Measurements from ENCODE around the gene EGFR.
A peak's percentile ranks its signal among the peaks of the same experiment; 100 is the strongest.

The EGFR gene

DNA sequence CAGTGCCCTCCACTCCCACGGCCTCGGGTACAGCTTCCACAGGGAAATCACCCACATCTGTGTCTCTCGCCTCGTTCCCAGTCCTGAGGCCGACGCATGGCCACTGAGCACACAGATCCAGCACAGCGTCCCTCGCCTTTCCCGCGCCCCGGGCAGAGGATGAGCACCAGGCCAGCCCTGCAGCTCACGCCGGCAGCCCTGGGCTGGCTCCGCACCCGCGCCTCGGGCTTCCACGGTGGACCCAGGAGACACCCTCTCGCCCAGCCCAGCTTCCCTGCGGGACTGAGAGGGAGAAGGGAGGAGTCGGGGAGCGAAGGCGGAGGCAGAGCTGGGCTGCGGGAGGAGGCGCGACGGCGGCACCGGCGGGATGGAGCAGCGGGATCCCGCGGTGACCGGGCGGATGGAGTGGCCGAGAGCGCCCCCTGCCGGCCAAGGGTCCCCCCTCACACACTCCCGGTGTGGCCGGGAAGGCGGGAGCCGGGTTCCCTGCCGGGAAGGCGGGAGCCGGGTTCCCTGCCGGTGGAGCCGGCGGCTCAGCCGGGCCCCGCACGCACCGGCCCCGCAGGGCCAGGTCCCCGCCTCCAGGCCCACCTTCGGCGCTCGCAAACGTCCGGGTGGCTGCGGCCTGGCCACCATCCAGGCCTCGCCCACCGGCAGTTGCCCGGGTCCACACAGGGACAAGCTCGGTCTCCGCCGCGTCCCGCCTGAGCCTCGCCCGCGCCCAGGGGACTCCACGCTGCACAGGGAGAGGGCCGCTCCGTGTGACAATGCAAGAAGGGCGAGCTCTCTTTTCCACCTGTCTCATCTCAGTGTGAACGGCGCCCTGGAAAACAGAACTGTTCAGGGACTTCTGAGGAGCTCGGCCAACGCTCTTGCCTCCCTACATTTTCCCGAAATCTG lies 236.0 kb downstream of the EGFR start:
- peak; percentile 41 for DNase-seq (ENCODE audit: low read depth)
- TF ChIP-seq, protein P1, sequence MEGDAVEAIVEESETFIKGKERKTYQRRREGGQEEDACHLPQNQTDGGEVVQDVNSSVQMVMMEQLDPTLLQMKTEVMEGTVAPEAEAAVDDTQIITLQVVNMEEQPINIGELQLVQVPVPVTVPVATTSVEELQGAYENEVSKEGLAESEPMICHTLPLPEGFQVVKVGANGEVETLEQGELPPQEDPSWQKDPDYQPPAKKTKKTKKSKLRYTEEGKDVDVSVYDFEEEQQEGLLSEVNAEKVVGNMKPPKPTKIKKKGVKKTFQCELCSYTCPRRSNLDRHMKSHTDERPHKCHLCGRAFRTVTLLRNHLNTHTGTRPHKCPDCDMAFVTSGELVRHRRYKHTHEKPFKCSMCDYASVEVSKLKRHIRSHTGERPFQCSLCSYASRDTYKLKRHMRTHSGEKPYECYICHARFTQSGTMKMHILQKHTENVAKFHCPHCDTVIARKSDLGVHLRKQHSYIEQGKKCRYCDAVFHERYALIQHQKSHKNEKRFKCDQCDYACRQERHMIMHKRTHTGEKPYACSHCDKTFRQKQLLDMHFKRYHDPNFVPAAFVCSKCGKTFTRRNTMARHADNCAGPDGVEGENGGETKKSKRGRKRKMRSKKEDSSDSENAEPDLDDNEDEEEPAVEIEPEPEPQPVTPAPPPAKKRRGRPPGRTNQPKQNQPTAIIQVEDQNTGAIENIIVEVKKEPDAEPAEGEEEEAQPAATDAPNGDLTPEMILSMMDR (IDR thresholded peaks at IDR 0.05; ENCODE audit: low read depth, low read length), result peak; percentile 45
- TF ChIP-seq, protein P2, sequence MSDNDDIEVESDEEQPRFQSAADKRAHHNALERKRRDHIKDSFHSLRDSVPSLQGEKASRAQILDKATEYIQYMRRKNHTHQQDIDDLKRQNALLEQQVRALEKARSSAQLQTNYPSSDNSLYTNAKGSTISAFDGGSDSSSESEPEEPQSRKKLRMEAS (IDR thresholded peaks at IDR 0.05; ENCODE audit: low read depth, low read length), result no peak
- no peak overlapping the region for H3K4me3 ChIP-seq (ENCODE audit: low read depth, low read length)

DNA sequence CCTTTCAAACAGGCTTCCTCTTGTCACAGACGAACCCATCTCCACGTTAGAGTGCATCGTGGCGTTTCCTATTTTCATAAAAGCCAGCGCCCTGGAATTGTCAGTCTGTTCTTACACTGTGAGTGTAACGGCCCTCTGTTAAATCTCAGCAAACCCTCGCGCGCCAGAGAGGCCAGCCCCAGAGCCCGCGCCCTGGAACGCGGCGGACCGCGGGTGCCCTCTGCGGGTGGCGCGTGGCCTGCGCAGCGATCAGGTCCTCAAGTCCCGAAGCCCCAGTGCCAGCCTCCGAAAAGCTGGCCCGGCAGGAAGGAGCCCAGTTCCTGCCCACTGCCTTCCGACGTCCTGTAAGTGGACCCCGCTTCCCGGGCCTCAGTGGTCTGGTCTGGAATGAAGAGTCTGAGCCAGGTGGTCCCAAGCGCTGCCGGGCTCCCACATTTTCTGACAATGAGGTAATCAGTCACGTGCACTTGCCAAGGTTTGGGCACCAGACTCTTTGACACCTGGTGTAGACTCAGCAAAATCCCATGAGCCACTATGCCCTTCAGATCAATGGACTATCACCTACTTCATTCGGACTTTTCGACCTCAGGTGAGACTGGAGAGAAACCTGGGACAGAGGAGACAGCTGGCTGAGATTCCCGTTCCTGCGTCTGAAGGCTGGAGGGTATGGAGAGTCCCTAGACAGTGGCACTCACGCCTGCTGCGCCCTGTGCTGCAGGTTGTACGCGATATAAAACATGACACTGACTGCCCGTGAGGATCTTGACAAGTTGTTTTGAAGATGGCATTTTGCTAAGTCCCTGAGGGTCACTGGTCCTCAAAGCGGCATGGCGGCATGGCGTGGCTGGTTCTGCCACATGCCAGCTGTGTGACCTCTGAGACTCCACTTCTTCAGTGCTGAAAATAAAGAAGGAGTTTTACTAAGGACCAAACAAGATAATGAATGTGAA lies 237.0 kb downstream of the EGFR start:
- no peak overlapping the region for H3K4me3 ChIP-seq (ENCODE audit: low read depth, low read length)
- peak; percentile 78 for DNase-seq (ENCODE audit: low read depth)
- TF ChIP-seq POLR2A (IDR thresholded peaks at IDR 0.05; ENCODE audit: extremely low read depth, insufficient read length) (no peak), MYC (IDR thresholded peaks at IDR 0.05; ENCODE audit: low read depth, low read length) (no peak)
- TF ChIP-seq, protein P2 (IDR thresholded peaks at IDR 0.05; ENCODE audit: low read depth, low read length), result peak; percentile 38
- TF ChIP-seq, protein P1 (IDR thresholded peaks at IDR 0.05; ENCODE audit: low read depth, low read length), result peak; percentile 91

DNA sequence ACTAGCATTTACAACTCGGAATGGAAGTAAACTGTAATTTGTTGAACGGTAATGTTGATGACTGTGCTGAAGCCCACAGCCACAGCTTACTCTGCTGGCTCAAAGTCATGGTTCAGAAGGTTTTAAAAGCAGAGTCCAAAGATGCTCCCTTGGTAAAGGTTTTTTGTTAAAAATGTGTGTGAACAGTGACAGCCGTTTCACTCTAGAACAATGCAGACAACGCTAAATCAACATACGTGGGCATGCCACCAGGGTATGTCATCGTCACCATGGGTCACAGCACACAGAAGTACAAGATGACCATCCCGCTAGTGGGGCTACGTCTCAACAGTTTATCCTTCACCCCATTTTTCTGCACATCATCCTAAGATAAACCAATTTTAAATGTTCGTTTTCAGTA lies 239.8 kb downstream of the EGFR start:
- no peak for DNase-seq (ENCODE audit: low read depth)
- no peak overlapping the region for H3K4me3 ChIP-seq (ENCODE audit: low read depth, low read length)
- TF ChIP-seq POLR2A (IDR thresholded peaks at IDR 0.05; ENCODE audit: extremely low read depth, insufficient read length) (no peak), MYC (IDR thresholded peaks at IDR 0.05; ENCODE audit: low read depth, low read length) (no peak)
- TF ChIP-seq, protein P2 (IDR thresholded peaks at IDR 0.05; ENCODE audit: low read depth, low read length), result no peak
- TF ChIP-seq, protein P1 (IDR thresholded peaks at IDR 0.05; ENCODE audit: low read depth, low read length), result no peak

DNA sequence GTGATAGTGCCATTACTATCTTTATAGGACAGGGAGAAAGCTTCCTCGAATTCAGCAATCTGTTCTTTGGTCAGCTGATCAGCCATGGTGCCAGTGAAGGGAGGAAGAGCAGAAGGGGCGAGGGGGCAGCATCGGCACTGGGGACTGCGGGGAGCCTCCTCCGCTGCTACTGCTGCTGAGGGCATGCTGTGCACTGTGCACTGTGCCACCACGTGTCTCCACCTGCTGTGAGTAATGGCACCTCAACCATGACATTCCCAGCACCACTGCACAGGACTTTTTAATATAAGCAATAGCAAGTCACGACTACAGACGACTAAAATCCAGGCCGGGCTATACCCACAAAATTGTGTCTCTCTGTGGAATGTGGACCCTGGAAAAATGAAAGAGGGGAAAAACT lies 241.4 kb downstream of the EGFR start:
- TF ChIP-seq POLR2A (IDR thresholded peaks at IDR 0.05; ENCODE audit: extremely low read depth, insufficient read length), result no peak
- TF ChIP-seq, protein P2 (IDR thresholded peaks at IDR 0.05; ENCODE audit: low read depth, low read length), result no peak
- TF ChIP-seq, protein P1 (IDR thresholded peaks at IDR 0.05; ENCODE audit: low read depth, low read length), result no peak
- TF ChIP-seq MYC (IDR thresholded peaks at IDR 0.05; ENCODE audit: low read depth, low read length), result no peak

DNA sequence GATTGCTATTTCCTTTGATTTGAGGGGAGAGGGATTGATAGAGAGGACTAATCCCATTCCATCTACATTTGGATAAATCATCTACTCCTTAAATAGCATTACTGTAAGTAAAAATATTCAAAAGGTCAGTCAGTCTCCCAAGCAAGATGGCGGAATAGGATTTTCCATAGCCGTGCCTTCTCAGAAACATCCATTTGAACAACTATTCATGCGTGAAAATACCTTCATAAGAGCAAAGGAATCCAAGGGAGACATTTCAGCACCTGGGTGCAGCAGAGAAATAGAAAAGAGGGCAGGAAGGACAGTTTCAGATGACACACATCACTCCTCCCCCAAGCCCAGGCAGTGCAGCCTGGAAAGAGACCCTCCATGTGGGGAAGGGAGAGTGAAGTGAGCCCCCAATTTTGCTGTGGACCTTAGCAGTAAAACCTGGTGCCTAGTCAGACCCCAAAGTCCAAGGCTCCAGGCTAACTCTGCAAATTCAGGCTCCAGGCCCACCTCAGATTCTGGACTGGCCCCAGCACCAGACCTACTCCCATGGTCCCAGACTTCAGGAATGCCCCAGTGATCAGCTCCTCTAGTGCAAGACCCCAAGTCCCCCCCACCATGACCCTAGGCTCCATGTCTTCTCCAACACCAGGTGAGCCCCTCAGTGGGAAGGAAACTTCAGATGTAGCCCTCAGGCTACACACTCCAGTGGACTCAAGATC lies 242.0 kb downstream of the EGFR start:
- DNase-seq (ENCODE audit: low read depth), result no peak
- no peak for TF ChIP-seq POLR2A (IDR thresholded peaks at IDR 0.05; ENCODE audit: extremely low read depth, insufficient read length)
- TF ChIP-seq, protein P2 (IDR thresholded peaks at IDR 0.05; ENCODE audit: low read depth, low read length), result no peak
- TF ChIP-seq, protein P1 (IDR thresholded peaks at IDR 0.05; ENCODE audit: low read depth, low read length), result no peak
- TF ChIP-seq MYC (IDR thresholded peaks at IDR 0.05; ENCODE audit: low read depth, low read length), result no peak
- no peak overlapping the region for H3K4me3 ChIP-seq (ENCODE audit: low read depth, low read length)

More for the DNA sequence above, 241.4 kb downstream of the EGFR start:
- no peak overlapping the region for H3K4me3 ChIP-seq (ENCODE audit: low read depth, low read length)
- DNase-seq (ENCODE audit: low read depth), result no peak
